Fibroblast of gingiva (primary cell): ENCODE measurements around the gene ALDH4A1.
"Not testable (repeated sequence)": the region's sequence is repeated elsewhere in the genome, so short reads cannot be mapped to it uniquely, and the experiment has no call there.

ENCODE experiments used
- DNase-seq: peaks from one replicate; pipeline ENCODE4 v3.0.0-alpha.2; 2011; ENCODE audit warnings: low read depth

The ALDH4A1 gene

GRCh38 chr1:18855573-18855972 is 46.8 kb downstream of the ALDH4A1 start:
- no peak for DNase-seq

- no peak for DNase-seq
Measured at GRCh38 chr1:18854331-18855025, 47.9 kb downstream of the ALDH4A1 start.

- no peak for DNase-seq
Measured at GRCh38 chr1:18852501-18852900, 49.9 kb downstream of the ALDH4A1 start.

- DNase-seq: no peak
Measured at GRCh38 chr1:18849261-18849711, 53.1 kb downstream of the ALDH4A1 start.

GRCh38 chr1:18847723-18848122 is 54.6 kb downstream of the ALDH4A1 start:
- not testable (repeated sequence) for DNase-seq

- no peak for DNase-seq
Measured at GRCh38 chr1:18840145-18840544, 62.2 kb downstream of the ALDH4A1 start.

GRCh38 chr1:18836654-18837053 is 65.7 kb downstream of the ALDH4A1 start:
- no peak for DNase-seq

- DNase-seq: not testable (repeated sequence)
Measured at GRCh38 chr1:18832319-18832718, 70.0 kb downstream of the ALDH4A1 start.

- no peak for DNase-seq
Measured at GRCh38 chr1:18831656-18832055, 70.7 kb downstream of the ALDH4A1 start.

- no peak for DNase-seq
Measured at GRCh38 chr1:18830596-18830995, 71.8 kb downstream of the ALDH4A1 start.

- no peak for DNase-seq
Measured at GRCh38 chr1:18829671-18830070, 72.7 kb downstream of the ALDH4A1 start.

GRCh38 chr1:18828224-18828623 is 74.1 kb downstream of the ALDH4A1 start:
- DNase-seq: no peak

GRCh38 chr1:18823438-18823837 is 78.9 kb downstream of the ALDH4A1 start:
- DNase-seq: no peak
